K562 (cell line): Measurements from ENCODE around the gene PDLIM4. TPM values are rescaled to one million over a fixed set of nuclear protein-coding genes. Genes with fewer than 3 reads are reported as not detected.

ENCODE experiments used
- CEBPB ChIP-seq: fragments of 450-650 bp; IDR thresholded peaks from 2 replicates; pipeline ENCODE4 v1.6.1; 2016; ENCODE audit warnings: missing genetic modification characterization, missing compliant biosample characterization
- CEBPG ChIP-seq, 3 experiments: fragments of 200-800 bp in 1 of 3; sonication (Bioruptor generic) in 1 of 3; sonication (generic) in 1 of 3; formaldehyde crosslinking in 1 of 3; IDR thresholded peaks in 2 of 3; conservative IDR thresholded peaks in 1 of 3; 2 replicates each; pipeline versions ENCODE4 v1.6.1 to v1.8.0; 2016 to 2022; ENCODE audit warnings: missing compliant biosample characterization in 2 of 3, missing genetic modification characterization in 2 of 3, mild to moderate bottlenecking in 1 of 3, missing genetic modification reagents in 1 of 3
- FIP1L1 ChIP-seq: fragments of 200-400 bp; formaldehyde crosslinking; IDR thresholded peaks from 2 replicates; pipeline ENCODE4 v1.6.1; 2018; ENCODE audit warnings: mild to moderate bottlenecking, low read depth, low read length; ENCODE audit not compliant: poor library complexity, severe bottlenecking
- GTF2F1 ChIP-seq: IDR thresholded peaks from 2 replicates; pipeline ENCODE4 v1.6.1; 2011; ENCODE audit warnings: low read depth, low read length, improper control_type of control experiment
- ZBTB9 ChIP-seq: fragments of 450-650 bp; formaldehyde crosslinking; IDR thresholded peaks from 2 replicates; pipeline ENCODE4 v1.4.0; 2020; ENCODE audit warnings: mild to moderate bottlenecking, moderate library complexity
- ZNF212 ChIP-seq: fragments of 450-650 bp; formaldehyde crosslinking; IDR thresholded peaks from 2 replicates; pipeline ENCODE4 v1.4.0; 2020; ENCODE audit warnings: mild to moderate bottlenecking
- ZNF644 ChIP-seq: fragments of 200-800 bp; sonication (Bioruptor generic); IDR thresholded peaks from 2 replicates; pipeline ENCODE4 v1.6.1; 2016; ENCODE audit warnings: low read depth, missing genetic modification characterization, missing compliant biosample characterization
- polyA plus RNA-seq, 8 experiments: library from polyadenylated mRNA; depleted of rRNA in 4 of 8; stranded (reverse) in 5 of 8; unstranded in 3 of 8; fragments of >200 nt; fragmentation: Nextera tagmentation in 2 of 8; fragmentation: Illumina TruSeq in 1 of 8; extraction: Ambion mirVana in 2 of 8; extraction: Trizol in 1 of 8; gene quantifications; 2 replicates each; pipeline versions ENCODE4 v1.2.1 to v1.2.3, GENCODE V29; 2011 to 2014; ENCODE audit warnings: inconsistent platforms in 1 of 8, missing spikeins in 1 of 8
- total RNA-seq, 7 experiments: library from RNA; depleted of rRNA in 6 of 7; stranded (reverse); fragments of >200 nt in 6 of 7; fragmentation: Illumina TruSeq in 2 of 7; extraction: Trizol in 2 of 7; gene quantifications; 2 replicates each; pipeline versions ENCODE4 v1.2.1 to v1.2.3, GENCODE V29; 2011 to 2021; ENCODE audit warnings: low replicate concordance in 1 of 7
- TF ChIP-seq, protein P1 (sequence below), 3 experiments: fragments of 200-800 bp in 1 of 3; sonication (Bioruptor generic) in 1 of 3; sonication (generic) in 1 of 3; formaldehyde crosslinking in 1 of 3; IDR thresholded peaks; 2 replicates each; pipeline versions ENCODE4 v1.6.1 to v1.8.0; 2016 to 2022; ENCODE audit warnings: mild to moderate bottlenecking in 2 of 3, missing compliant biosample characterization in 2 of 3, missing genetic modification characterization in 2 of 3, missing genetic modification reagents in 1 of 3

The PDLIM4 gene
- total and polyA plus RNA-seq, 9 of the 15 experiments (the other 6 are each of a cell fraction or from before 2014, with no cell fraction given) = 0.28 to 32.8 (median 13.1) TPM

DNA sequence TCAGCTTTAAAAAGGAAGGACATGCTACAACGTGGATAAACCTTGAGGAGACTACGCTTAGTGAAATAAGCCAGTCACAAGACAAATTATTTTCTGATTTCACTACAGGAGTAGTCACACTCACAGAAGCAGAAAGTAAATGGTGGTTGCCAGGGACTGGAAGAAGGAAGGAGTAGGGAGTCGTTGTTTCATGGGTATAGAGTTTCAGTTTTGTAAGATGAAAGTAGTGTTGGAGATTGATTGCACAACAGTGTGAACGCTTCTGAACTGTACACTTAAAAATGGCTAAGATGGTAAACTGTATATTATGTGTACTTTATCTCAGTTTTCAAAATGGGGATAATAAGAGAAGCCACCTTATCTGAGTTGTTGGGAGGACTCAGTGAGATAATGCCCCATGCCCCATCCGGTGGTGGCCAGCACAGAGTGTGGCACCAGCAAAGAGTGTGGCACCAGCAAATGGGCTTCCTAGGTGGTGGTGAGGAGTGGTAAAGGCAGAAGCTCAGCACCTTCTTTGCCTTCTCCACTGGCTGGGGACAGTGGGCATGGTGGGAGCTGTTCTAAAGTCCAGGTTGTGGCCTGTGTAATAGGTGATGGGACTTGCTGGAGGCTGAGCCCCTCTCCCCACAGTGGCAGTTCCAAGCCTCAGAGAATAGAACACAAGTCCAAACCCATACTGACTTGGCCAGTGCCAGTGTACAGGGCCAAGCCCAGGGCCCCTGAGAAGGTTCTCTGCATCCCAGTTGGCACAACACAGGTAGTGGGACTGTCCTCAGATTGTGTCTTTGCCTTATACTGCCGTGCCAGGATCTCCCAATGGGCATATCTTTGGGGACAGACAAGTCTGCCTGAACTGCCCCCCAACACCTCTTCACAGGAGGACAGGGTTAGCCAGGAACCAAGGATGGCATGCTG is 41.1 kb downstream of the PDLIM4 start (continued):
- TF ChIP-seq CEBPG (CRISPR knock-in tag; IDR thresholded peaks at IDR 0.05) = peak; percentile 78
- TF ChIP-seq CEBPG (tag; conservative IDR thresholded peaks at IDR 0.05 in 1 of 2, IDR thresholded peaks at IDR 0.05 in 1 of 2) = peak; percentile 84 to 91
- no peak for TF ChIP-seq ZNF644
- TF ChIP-seq ZNF212 (CRISPR knock-in tag) = no peak
- TF ChIP-seq ZBTB9 (CRISPR knock-in tag) = no peak
- no peak for TF ChIP-seq GTF2F1
- TF ChIP-seq, protein P1, sequence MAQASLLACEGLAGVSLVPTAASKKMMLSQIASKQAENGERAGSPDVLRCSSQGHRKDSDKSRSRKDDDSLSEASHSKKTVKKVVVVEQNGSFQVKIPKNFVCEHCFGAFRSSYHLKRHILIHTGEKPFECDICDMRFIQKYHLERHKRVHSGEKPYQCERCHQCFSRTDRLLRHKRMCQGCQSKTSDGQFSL (CRISPR knock-in tag; IDR thresholded peaks at IDR 0.05) = no peak
- TF ChIP-seq, protein P1 (tag; IDR thresholded peaks at IDR 0.05) = no peak
- peak; percentile 98 for TF ChIP-seq CEBPB (tag)
- TF ChIP-seq FIP1L1 = no peak
- TF ChIP-seq, all 486 proteins: peak for 5
